GM18951 (cell line): ENCODE data around the gene WNK1.
"Not testable (repeated sequence)": the region's sequence is repeated elsewhere in the genome, so short reads cannot be mapped to it uniquely, and the experiment has no call there.

ENCODE experiments used
- POLR2A ChIP-seq: IDR thresholded peaks from 4 replicates; pipeline ENCODE4 v1.6.1; 2011; ENCODE audit warnings: mild to moderate bottlenecking; ENCODE audit not compliant: insufficient read length, insufficient read depth; ENCODE audit errors: extremely low read depth
- in situ Hi-C: fragments of 300-500 bp; cut with MboI; formaldehyde crosslinking; loops from one replicate; pipeline ENCODE4 v1.12.0; 2022; ENCODE audit warnings: low sequenced_read_pairs, mixed read lengths, inconsistent platforms; ENCODE audit not compliant: unreplicated experiment

The WNK1 gene

DNA sequence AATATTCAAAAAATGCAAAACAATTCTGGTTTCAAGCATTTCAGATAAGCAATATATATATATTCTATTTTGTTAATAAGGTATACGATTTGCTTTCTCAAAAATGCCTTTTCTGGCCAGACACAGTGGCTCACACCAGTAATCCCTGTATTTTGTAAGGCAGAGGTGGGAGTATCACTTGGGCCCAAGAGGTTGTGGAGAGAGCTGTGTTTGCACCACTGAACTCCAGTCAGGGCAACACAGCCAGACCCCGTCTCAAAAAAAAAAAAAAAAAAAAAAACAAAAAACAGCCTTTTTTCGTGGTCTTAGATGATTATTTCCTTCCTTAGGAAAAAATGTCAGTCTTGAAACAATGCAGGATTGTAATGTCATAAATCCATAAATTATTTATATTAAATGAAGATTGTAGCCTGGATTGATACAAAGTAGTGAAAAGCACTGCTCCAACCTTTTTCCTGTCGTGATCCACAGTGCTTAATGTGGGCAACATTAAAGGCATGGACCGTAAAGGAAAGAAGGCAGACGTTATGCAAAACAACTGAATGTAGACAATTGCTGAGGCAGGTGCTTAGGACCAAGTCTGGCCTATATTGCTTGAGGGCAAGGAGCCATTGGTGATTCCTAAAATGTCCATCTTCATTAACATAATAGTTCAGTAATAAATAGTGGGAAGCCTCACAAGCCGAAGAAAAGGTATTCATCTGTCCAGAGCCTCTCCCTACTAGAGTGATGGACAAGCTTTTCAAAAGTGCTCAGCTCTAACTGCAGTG, 160.3 kb downstream of the WNK1 start:
- in situ Hi-C loops: no loop called here
- TF ChIP-seq POLR2A: no peak

DNA sequence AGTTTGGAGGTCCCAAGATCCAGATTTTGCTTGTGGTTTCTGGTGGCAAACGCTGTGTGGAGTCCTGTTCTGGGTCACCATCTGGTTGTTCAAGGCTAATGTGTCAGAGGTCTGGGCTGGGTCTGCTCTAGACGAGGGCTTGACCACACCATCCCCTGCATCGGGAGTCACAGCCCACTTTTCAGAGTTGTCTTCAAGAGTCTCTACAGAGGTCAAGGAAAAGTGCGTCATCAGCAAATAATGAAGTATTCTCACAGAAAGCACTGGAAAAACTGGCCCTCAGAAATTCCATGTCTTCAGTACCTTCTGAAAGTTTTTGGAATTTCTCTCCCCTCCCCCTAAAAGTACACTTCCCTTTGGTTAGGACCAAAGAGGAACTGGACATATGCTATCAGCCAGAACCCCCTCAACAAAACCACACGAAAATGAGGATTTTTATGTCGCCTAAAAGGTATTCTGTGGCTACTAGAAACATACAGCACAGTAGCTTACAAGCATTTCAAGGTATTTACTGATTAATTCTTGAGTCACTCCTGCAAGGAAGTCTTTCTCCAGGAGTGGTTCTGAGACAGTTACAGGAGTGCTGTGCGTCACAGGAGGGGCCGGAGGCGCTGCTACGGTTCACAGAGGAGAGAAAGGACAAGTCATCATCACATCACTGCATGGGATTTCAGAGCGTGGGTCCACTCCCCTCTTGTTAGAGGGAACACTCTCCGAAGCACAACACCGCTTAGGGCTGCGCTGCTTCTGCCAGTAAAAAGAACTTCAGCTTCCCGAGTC, 161.7 kb downstream of the WNK1 start:
- TF ChIP-seq POLR2A: no peak
- in situ Hi-C loops: no loop called here

DNA sequence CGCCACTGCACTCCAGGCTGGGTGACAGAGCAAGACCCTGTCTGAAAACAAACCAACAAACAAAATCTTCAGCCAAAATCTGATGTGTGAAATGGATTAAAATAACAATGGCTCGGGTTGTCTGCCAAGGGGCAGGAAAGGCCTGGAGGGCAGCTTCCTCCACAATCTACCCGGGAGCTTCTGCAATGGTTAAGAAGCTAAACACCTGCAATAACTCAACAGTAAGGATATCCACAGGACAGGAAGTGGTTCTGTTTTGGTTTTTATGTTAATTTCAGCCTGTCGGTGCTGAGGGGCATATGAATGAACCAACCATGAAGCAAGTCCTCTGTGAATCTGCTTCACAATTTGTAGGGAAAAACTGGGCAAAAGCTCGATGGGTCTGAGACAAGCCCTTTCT, 162.7 kb downstream of the WNK1 start:
- in situ Hi-C loops: no loop called here
- no peak for TF ChIP-seq POLR2A

DNA sequence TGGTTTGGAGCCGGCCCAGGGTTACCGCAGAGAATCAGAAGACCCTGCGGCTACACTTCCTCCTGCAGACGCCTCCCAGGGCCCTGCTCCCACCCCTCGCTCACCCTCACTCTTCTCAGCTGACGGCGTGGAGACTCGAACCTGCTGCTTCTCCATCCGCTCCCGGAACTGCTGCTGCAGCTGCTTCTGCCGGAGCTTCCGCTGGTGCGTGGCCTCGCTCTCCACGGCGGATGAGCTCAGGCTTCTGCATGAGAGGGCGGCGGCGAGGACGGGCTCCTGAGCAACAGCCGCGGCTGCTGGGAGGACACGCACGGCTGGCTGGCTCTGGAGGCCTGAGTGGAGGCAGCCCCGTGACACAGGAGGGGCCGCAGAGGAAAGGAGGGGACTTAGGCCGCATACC, 163.9 kb downstream of the WNK1 start:
- TF ChIP-seq POLR2A: no peak
- in situ Hi-C loops: no loop called here

DNA sequence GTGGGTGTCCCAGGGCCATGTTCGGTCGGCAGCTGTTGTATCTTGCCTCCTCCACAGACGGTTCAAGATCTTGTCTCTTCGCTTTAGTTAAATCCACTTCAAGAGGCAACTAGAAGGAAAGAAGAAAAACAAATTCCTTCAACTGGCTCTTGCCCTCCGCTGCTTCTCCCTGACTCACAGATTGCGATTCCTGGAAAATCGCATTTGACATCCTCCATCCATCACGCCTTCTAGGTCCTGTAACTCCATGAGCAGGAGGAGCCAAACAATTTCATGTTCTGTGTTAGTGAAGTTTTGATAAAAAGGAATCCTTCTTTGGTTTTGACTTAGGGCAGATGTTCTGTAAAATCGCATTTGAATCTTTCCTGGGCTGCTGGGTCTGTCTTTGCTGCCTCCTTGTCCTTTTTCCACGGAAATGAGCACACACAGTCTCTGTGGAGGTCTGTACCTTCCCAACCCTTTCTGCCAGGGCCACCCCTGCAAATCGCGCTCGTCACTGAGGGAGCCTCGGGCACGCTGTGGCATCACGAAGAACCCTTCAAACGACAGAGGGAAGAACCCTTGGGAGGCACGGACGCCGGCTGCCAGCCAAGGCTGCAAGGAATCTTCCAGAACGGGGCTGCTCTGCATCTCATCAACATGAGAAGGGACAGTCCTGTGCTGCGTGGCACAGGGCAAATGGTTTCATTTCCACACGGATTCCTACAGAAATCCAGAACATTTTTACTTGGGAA, 164.5 kb downstream of the WNK1 start:
- no peak for TF ChIP-seq POLR2A
- in situ Hi-C loops: no loop called here

DNA sequence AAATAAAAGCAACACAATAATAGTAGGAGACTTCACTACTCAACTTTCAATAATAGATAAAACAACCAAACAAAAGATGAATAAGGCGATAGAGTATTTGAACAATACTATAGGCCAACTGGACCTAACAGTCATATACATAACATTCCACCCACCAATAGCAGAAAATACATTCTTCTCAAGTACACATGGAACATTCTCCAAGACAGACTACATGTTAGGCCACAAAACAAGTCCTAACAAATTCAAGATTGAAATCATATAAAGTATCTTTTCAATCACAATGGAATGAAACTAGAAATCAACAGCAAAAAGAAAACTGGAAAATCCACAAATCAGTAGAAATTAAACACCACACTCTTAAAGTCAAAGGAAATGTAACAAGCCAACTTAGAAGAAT, 168.3 kb downstream of the WNK1 start:
- in situ Hi-C loops: no loop called here

DNA sequence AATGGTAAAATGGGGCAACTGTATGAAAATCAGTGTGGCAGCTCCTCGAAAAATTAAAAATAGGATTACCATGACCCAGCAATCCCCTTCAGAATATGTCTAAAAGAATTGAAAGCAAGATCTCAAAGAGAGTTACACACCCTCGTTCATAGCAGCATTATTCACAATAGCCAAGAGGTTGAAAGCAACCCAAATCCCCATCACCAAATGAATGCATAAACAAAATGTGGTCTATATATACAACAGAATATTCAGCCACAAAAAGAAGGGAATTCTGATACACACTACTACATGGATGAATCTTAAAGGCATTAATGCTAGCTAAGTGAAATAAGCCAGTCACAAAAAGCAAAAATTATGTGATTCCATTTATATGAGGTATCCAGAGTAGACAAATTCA, 169.9 kb downstream of the WNK1 start:
- in situ Hi-C loops: no loop called here
- TF ChIP-seq POLR2A: no peak

More for the DNA sequence above, 168.3 kb downstream of the WNK1 start:
- TF ChIP-seq POLR2A: no peak

DNA sequence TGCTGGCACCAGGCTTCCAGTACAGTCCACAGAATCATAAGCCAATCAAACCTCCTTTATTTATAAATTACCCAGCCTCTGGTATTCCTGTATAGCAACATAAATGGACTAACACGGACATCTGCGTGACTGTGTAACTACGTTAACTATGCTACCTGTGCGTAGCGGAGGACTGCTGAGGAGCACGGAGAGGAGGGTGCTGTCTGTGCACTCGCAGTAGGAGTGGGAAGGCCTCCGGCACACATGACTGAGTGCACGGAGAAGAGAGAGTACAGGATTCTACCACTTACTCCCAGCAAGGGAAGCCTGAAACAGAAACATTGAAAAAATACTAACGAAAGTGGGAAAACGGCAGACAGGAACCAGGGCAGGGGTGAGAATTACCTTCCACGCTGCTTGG, 174.3 kb downstream of the WNK1 start:
- in situ Hi-C loops: no loop called here
- TF ChIP-seq POLR2A: no peak

DNA sequence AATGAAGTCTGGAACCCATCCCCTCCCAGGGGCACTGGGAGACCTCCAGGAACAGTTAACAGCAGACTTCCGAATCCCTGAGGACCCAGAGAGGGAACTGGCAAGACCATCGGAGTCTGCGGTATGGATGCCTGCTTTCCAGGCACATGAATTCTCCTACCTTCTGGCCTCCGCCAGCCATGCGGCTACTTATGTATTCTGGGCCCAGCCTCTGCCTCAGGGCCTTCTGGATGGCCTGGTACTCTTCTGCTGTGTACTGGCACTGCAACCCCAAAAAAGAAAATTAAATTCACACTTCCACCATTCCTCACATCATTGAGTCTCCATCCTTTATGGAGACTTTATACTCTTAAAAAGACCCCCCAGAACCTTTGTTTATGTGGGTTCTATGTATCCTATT, 178.7 kb downstream of the WNK1 start:
- in situ Hi-C loops: no loop called here
- TF ChIP-seq POLR2A: no peak

DNA sequence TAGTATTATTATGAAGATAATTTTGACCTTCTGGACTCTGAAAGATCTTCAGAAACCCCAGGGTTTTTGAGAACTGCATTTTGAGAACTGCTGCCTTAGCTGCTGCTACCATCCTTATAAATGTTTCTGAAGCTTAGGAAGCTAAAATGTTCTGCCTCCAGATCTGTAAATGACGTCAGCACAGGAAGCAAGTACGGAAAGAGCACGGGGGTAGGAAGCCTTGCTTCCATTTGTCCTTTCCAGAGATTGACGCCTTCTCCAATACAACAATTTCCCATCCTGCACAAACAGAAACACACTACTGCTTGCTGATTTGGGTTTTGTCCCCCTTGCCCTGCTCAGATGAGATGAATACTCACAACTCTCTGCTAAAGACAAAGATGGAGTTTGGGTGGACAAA, 179.2 kb downstream of the WNK1 start:
- in situ Hi-C loops: no loop called here
- TF ChIP-seq POLR2A: no peak

DNA sequence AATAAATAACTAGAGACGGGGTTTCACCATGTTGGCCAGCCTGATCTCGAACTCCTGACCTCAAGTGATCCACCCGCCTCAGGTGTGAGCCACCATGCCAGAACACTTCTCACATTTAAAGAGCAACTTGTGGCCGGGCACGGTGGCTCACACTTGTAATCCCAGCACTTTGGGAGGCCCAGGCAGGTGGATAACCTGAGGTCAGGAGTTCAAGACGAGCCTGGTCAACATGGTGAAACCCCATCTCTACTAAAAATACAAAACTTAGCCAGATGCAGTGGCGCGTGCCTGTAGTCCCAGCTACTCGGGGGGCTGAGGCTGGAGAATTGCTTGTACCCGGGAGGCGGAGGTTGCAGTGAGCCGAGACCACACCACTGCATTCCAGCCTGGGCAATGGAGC, 183.5 kb downstream of the WNK1 start:
- in situ Hi-C loops: not testable (repeated sequence)

DNA sequence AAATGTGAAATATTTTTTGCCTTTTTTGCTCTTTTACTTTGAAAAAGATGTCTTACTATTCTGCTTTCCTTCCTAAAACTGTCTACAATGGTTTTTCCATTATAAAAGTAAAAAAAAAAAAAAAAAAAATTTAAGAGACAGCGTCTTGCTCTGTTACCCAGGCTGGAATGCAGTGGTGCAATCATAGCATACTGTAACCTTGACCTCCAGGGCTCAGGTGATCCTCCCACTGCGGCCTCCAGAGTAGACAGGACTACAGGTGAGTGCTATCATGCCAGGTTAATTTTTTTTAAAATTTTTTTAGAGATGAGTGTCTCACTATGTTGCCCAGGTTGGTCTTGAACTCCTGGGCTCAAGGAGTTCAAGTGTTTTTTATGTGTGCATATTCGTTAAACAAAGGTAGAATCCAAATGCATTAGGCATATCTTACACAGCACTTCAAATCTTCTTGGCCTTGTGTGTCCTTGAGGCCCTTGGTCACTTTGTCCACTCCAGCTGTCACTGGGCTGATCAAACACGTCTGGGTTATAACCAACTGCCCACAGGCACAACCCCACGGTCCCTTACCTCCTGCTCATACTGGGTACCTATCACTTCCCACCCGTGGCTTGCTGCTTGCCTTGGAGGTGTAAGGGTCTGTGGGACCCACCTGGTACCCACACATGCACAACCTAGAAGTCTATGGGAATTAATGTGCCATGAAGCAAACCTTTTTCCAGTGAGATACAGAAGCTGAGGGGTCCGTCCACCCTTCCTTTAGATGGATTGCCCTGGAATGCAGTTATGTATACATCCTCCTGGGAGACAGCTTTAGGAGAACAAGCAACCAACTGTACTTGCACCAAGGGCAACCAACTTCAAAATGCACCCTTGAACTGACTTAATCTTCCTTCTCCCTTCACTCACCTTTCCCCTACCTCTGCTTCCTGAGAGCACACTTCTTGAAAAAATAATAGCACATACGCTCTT, 184.3 kb downstream of the WNK1 start:
- in situ Hi-C loops: no loop called here
- TF ChIP-seq POLR2A: no peak

DNA sequence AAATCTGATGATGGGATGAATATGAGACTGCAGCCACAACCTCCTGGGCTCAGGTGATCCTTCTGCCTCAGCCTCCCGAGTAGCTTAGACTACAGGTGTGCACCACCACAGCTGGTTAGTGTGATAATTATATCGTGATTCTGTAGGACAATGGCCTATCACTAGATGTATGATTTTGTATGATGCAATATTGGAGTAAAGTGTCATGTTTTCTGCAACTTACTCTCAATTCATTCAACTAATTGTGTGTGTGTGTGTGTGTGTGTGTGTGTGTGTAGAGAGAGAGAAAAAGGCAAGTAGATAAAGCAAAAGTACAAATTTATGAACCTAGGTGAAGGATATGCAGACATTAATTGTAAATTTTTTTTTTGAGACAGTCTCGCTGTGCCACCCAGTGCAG, 186.4 kb downstream of the WNK1 start:
- no peak for TF ChIP-seq POLR2A
- in situ Hi-C loops: no loop called here

DNA sequence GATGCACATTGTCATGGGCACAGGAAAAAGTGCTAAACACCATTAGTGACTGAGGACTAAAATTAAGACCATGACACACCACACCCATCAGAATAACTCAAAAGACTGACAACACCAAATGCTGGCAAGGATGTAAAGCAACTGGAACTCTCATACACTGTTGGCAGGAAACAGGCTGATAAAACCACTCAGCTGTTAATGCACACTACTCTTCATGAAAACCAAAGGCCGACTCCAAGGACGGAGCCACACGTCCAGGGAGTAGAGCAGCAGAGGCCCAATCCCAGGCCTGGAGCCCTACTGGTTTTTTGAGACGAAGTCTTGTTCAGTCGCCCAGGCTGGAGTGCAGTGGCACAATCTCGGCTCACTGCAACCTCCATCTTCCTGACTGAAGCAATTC, 190.7 kb downstream of the WNK1 start:
- in situ Hi-C loops: no loop called here
- TF ChIP-seq POLR2A: no peak
